SH-SY5Y (cell line): Measurements from ENCODE around the gene TUBB4B.

ENCODE experiments used
- GATA2 ChIP-seq: IDR thresholded peaks from 2 replicates; pipeline ENCODE4 v1.6.1; 2011; ENCODE audit warnings: mild to moderate bottlenecking, low read depth, low read length
- GATA3 ChIP-seq: IDR thresholded peaks from 2 replicates; pipeline ENCODE4 v1.6.1; 2011; ENCODE audit warnings: low read depth, mild to moderate bottlenecking, low read length, moderate library complexity

GRCh38 chr9:137265496-137266161 lies 24.5 kb downstream of the TUBB4B start:
- TF ChIP-seq GATA3 (no peak), GATA2 (no peak)
